Measurements from ENCODE around the gene SERGEF. TPM values are rescaled to one million over a fixed set of nuclear protein-coding genes. Genes with fewer than 3 reads are reported as not detected.

SERGEF gene
- total RNA-seq, 1 experiment from 2014 or later: 30.8 TPM

DNA sequence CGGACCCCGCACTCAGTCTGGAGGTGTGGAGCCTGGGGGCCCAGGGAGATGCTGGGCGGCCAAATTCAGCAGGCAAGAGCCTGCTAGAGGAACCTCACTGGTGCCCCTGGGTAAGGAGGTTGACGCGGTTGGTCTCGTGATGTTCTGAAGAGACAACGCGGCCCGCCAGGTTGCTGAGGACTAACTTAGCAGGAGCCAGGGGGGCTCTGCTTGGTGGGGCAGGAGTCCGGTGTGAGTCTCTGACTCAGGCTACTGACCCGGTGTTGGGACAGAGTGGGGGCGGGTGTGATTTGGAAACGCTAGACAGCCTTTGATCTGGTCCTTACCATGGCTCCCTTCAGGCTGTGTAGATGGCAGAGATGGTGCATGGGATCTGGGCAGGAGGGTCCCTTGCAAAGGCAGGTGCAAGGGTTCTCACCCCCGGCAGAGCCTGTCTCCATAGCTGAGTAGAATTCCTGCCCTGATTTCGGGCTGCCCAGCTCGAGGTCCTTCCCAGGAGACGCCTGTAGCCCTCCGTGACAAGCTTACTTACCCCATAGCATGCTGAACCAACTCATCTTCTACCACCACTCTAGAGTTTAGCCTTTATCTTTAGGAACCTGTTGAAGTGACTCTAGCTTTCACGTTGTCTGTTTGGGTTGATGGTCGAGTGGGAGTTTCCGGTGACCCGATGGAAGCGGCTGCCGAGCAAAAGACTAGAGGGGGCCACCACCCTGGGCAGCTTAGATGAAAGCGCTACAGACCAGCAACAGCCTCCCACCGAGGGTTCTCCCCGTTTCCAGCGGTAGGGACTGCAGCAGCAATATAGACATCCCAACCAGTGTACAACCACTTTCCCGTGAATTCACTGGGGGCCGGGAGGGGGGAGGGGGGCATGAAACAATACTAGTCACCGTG, 239.9 kb downstream of the SERGEF start:
- DNase-seq (ENCODE audit: low read depth): no peak

DNA sequence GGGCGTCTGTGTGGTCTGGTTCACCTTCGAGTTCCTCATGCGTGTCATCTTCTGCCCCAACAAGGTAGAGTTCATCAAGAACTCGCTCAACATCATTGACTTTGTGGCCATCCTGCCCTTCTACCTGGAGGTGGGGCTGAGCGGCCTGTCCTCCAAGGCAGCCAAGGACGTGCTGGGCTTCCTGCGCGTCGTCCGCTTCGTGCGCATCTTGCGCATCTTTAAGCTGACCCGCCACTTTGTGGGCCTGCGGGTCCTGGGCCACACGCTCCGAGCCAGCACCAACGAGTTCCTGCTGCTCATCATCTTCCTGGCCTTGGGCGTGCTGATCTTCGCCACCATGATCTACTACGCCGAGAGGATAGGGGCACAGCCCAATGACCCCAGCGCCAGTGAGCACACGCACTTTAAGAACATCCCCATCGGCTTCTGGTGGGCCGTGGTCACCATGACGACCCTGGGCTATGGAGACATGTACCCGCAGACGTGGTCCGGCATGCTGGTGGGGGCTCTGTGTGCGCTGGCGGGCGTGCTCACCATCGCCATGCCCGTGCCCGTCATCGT, 240.9 kb downstream of the SERGEF start:
- no peak for DNase-seq (ENCODE audit: low read depth)

DNA sequence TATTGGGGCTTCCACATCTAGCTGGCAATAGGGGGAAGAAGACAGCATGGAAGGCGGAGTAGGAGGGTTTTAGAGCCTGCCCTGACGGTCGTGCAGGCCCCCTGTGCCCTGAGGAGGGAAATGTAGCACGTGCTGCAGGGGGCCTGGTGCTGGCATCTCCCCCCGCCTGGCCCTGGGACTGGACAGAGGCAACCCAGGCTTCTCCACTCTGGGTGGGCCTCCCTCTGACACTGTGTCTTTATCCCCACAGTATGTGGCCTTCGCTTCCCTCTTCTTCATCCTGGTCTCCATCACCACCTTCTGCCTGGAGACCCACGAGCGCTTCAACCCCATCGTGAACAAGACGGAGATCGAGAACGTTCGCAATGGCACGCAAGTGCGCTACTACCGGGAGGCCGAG, 241.4 kb downstream of the SERGEF start:
- DNase-seq (ENCODE audit: low read depth): no peak

DNA sequence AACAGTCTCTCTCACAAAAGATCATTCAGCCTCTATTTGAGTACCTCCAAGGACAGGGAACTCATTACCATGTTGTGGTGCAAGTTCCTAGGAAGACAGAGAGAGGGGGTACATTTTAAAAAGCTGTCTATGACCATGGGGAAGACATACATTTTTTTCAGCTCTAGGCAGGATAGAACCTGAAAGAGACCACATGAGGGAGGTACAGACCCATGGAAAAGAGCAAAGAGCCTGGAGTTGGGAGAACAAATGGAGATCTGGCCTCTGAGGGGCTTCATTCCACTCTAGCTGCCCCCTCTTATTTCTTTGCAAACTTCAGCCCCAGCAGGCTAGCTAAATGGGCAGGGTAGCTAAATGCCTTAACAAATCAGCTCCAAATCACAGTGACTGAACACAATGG, 241.9 kb downstream of the SERGEF start:
- no peak for DNase-seq (ENCODE audit: low read depth)

GRCh38 chr11:17770048-17770652, 242.7 kb downstream of the SERGEF start:
- no peak for DNase-seq (ENCODE audit: low read depth)

GRCh38 chr11:17769218-17769617, 243.6 kb downstream of the SERGEF start:
- DNase-seq (ENCODE audit: low read depth): no peak

DNA sequence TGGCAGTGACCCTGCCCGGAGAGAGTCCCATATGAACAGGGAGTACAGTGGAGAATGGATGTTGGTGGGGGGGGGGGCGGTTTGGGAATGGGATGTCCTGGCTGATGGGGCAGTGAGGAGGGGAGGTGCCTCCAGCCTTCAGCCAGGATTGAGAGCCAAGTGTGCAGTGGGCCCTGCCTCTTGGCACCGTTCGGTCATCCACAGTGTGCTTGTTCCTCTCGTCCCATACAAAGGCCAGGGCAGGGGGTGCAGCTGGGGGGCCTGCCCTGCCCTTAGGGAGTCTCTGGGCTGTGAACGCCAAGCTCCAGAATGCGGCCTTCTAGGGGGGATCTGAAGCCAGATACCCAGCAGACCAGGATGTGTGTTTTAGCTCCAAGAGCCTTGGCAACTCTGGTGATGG, 244.3 kb downstream of the SERGEF start:
- DNase-seq (ENCODE audit: low read depth): no peak

- no peak for DNase-seq (ENCODE audit: low read depth)
Measured at GRCh38 chr11:17767914-17768313, 244.9 kb downstream of the SERGEF start.

DNA sequence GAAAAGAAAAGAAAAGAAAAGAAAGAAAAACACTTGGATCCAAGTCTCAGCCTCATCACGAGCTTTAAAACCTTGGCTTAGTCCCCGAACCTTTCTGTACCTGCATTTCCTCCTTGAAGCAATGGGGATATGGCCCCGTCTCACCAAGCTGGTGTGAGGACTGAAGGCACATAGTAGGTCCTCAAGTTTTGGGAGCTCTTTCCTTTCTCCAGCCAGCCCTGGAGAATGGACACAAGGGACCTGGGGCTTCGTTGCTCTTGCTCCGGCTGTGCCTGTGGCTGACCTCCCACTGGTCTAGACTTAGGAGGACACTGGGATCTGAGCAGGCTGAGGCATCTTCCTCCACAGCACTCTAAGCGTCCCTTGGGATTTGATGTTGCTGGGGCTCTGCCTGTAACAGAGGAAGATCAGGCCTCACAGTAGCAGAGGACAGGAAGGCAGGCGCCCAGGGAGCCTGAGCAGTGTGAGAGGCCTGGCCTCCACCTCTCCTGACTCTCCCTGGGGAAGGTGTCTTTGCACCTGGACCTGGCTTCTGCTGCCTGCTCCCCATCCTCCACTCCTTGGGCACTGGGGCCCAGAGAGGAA, 245.5 kb downstream of the SERGEF start:
- no peak for DNase-seq (ENCODE audit: low read depth)

DNA sequence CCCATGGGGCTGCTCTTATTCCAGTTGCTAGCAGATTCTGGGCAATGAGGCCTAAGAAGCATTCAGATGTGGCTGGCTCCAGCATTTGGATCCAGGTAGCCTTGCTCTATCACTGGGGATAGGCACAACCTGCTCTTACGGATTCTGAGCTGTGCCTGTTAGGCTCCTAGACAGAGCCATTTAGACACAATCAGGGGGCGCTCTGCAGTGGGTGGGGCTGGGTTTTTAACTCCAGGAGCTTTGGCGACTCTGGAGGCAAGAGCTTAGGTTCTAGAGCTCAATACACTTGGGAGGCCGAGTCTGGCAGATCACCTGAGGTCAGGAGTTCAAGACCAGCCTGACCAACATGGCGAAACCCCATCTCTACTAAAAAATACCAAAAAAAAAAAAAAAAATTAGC, 246.3 kb downstream of the SERGEF start:
- DNase-seq (ENCODE audit: low read depth): no peak

- DNase-seq (ENCODE audit: low read depth): no peak
Measured at GRCh38 chr11:17766073-17766359, 246.8 kb downstream of the SERGEF start.

- DNase-seq (ENCODE audit: low read depth): no peak
Measured at GRCh38 chr11:17765356-17766072, 247.3 kb downstream of the SERGEF start.

DNA sequence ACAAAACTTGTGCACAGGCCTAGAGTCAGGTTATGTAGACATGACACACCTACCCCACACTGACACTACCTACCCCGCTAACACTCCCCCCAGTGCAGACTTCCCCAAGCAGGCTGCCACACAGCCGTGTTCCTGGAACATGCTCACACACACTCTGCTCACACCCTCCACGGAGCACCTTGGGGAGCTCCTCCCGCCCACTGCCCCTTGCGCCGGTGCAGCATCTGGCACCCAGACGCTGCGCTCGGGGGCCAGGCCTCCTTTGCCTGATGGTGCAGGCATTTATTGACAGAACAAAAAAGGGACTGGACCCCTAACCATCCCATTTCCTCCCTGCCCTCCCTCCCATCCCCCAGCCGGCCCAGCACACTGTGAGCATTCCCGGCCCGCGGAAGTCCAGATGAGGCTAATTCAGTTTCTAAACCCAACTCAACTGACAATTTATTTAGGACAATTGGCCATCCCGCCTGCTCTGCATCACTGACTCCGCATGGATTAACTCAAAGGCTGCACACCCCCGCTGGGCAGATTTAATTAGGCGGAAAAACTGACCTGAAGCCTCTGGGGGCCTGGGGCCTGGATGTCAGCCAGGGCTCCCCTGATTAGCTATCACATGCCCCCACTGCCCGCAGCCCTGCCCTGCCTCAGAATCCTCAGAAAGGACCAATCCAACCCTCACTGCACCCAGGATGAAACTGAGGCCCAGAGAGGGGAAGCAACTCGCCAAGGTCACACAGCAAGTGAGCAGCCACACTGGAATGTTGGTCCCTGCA, 248.2 kb downstream of the SERGEF start:
- no peak for DNase-seq (ENCODE audit: low read depth)

GRCh38 chr11:17763703-17764102, 249.1 kb downstream of the SERGEF start:
- DNase-seq (ENCODE audit: low read depth): no peak

DNA sequence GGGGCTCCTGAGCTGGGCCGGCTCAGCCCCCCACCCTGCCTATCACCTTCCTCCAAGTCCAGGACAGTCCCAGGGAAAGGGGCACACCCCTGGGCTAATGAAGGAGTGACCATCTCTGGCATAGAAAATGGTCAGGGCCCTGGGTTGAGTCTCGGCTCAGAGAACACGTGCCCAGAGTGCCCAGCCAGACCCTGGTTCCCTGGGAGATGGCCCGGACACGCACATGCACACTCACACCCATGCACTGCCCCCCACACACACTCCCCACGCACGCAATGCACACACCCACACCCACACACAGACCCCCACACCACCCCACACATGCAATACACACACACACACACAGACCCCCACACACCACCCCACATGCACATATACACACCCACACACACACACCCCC, 249.6 kb downstream of the SERGEF start:
- DNase-seq (ENCODE audit: low read depth): no peak

DNA sequence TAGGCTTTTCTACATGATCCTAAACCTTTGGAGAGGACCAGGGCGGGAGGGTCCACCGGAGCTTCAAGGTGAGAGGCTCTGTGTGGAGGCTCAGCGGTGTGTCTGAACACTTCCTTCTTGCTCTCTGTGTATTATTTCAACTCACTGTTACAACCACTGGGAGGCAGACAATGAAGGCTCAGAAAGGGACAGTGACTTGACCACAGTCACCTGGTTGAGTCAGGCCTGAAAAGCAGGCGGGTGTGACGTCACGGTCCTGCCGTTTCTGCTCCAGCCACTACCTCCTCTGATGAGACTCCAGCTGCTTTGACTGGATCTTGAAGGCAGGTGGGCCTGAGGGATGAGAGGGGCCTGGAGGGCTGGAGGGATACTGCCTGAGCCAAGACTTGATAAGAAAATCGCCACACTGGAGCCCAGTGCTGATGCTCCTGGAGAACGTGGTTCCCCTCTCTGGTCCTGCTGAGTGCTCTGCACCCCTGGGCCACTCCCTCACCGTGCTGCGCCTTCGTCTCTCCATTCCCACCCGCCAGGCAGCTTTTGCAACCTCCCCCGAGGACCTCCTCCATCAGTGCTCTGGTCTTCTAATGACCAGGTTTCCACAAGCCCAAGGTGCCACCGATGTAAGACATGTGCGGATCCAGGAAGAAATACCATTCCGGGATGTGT, 250.4 kb downstream of the SERGEF start:
- DNase-seq (ENCODE audit: low read depth): peak; percentile 44

DNA sequence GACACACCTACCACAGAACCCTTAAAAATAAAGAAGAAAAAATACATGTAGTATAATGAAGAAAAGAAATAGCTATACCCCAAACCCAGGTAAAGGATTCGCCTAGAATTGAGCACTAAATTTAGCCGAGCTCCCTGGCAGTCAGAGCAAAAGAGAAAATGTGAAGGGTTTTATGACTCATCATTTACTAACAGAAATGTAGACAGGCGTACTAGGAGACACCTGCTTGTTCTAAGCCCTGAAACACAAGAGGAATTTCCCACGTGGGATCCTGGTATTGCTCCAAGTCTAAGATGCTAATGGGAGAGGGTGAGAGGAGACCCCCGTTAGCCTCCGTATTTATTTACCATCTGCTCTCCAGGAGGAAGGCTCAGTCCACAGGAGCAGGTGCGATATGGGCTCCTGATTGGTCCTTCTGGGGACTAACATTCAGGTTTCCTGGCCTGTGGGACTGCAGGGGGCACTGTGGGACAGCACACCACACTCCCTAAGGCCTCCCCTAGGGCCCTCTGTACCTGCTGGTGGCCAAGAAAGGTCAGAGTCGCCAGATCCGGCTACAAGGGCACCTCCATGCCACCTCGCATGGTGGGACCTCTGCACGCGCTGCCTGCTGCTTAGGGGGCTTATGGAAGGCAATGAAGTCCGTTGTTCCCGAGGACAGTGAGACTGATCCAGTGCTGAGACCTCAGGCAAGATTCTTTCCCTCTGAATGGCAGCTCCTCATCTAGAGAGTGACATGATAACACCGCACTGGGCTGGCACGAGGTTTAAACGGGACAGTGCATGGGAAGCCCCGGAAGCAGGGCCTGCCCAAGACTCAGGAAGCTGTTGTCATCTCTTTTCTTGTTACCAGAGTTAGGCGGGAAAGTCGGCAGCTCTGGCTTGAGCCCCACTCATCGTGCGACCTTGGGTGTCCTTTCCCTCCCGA, 252.5 kb downstream of the SERGEF start:
- DNase-seq (ENCODE audit: low read depth): peak; percentile 67

GRCh38 chr11:17755891-17756290, 257.0 kb downstream of the SERGEF start:
- no peak for DNase-seq (ENCODE audit: low read depth)

GRCh38 chr11:17753641-17754040, 259.2 kb downstream of the SERGEF start:
- DNase-seq (ENCODE audit: low read depth): no peak

Measured in HT1080 (cell line).